B cell (primary cell): ENCODE measurements around the gene RNF217. TPM values are rescaled to one million over a fixed set of nuclear protein-coding genes. Genes with fewer than 3 reads are reported as not detected.

Experiments used
- ATAC-seq: fragments of 200-7000 bp; cut with Tn5 transposase; one replicate; pipeline ENCODE4 v1.10.0; 2021; ENCODE audit warnings: low read depth, mild to moderate bottlenecking, moderate number of reproducible peaks, moderate library complexity
- CTCF ChIA-PET: fragments of 350-600 bp; sonication (Branson Sonifier 250); formaldehyde crosslinking; loops from one replicate; lab custom pipeline; 2021; ENCODE audit warnings: antibody characterized with exemption, inconsistent platforms; lab: Charles Lee
- POLR2A ChIA-PET: fragments of 350-600 bp; sonication (Branson Sonifier 250); formaldehyde crosslinking; loops from one replicate; lab custom pipeline; 2021; ENCODE audit warnings: antibody characterized with exemption; lab: Charles Lee
- DNase-seq: peaks from one replicate; pipeline ENCODE4 v3.0.0; 2013
- H2AFZ ChIP-seq: 2 replicates; pipeline ENCODE4 v1.6.1; 2012; ENCODE audit warnings: mild to moderate bottlenecking, low read depth, low read length; ENCODE audit not compliant: insufficient read depth, poor library complexity, severe bottlenecking
- H3K27ac ChIP-seq, 2 donors: 1 replicate in 1 of 2; 2 replicates in 1 of 2; pipeline ENCODE4 v1.5.1; 2012 to 2013; ENCODE audit warnings: low read length in 2 of 2, mild to moderate bottlenecking in 2 of 2, moderate library complexity in 1 of 2
- H3K27me3 ChIP-seq, 4 experiments: fragments of 200-600 bp in 1 of 4; sonication (generic) in 1 of 4; replicated peaks in 1 of 4; 1 replicate in 2 of 4; 2 replicates in 2 of 4; pipeline versions ENCODE4 v1.6.1 to v1.7.0; 2013 to 2016; ENCODE audit warnings: low read length in 3 of 4, mild to moderate bottlenecking in 2 of 4, mixed read lengths in 1 of 4, moderate library complexity in 1 of 4; ENCODE audit not compliant: insufficient read depth in 4 of 4, control insufficient read depth in 3 of 4; ENCODE audit errors: control extremely low read depth in 1 of 4
- H3K36me3 ChIP-seq, 2 experiments: replicated peaks in 1 of 2; 1 replicate in 1 of 2; 2 replicates in 1 of 2; pipeline versions ENCODE4 v1.6.1 to v1.7.1; 2013; ENCODE audit warnings: low read length in 1 of 2; ENCODE audit not compliant: insufficient read depth in 2 of 2, control insufficient read depth in 1 of 2; ENCODE audit errors: control extremely low read depth in 1 of 2, extremely low read depth in 1 of 2
- H3K4me1 ChIP-seq, 2 donors: fragments of 200-600 bp in 1 of 2; sonication (generic) in 1 of 2; 1 replicate in 1 of 2; 2 replicates in 1 of 2; pipeline versions ENCODE4 v1.5.1 to v1.6.1; 2013 to 2017; ENCODE audit warnings: low read length in 2 of 2; ENCODE audit not compliant: control insufficient read depth in 2 of 2, insufficient read depth in 2 of 2
- H3K4me2 ChIP-seq: replicated peaks from 2 replicates; pipeline ENCODE3; 2012; ENCODE audit warnings: mild to moderate bottlenecking, low read depth, low read length; ENCODE audit not compliant: poor library complexity, severe bottlenecking
- H3K4me3 ChIP-seq, 5 experiments: fragments of 200-600 bp in 1 of 5; sonication (generic) in 1 of 5; 1 replicate in 3 of 5; 2 replicates in 2 of 5; pipeline versions ENCODE4 v1.5.1 to v1.7.0; 2011 to 2016; ENCODE audit warnings: low read length in 4 of 5, mild to moderate bottlenecking in 4 of 5, low read depth in 2 of 5, control low read depth in 1 of 5, moderate library complexity in 1 of 5; ENCODE audit not compliant: insufficient read depth in 1 of 5; ENCODE audit errors: control extremely low read depth in 1 of 5, extremely low read depth in 1 of 5
- H3K79me2 ChIP-seq: fragments of 200-600 bp; sonication (generic); one replicate; pipeline ENCODE4 v1.6.0; 2016; ENCODE audit warnings: low read length; ENCODE audit not compliant: control insufficient read depth, insufficient read depth
- H3K9ac ChIP-seq: fragments of 200-600 bp; sonication (generic); 2 replicates; pipeline ENCODE4 v1.6.1; 2017; ENCODE audit warnings: mild to moderate bottlenecking, low read length, moderate library complexity
- H3K9me3 ChIP-seq, 3 donors: one replicate each; pipeline versions ENCODE4 v1.6.1 to v1.7.1; 2013; ENCODE audit warnings: low read length in 2 of 3; ENCODE audit not compliant: control insufficient read depth in 2 of 3, insufficient read depth in 1 of 3; ENCODE audit errors: control extremely low read depth in 1 of 3
- H4K20me1 ChIP-seq: 2 replicates; pipeline ENCODE4 v1.6.0; 2012; ENCODE audit warnings: mild to moderate bottlenecking, low read length; ENCODE audit not compliant: insufficient read depth, control insufficient read depth, poor library complexity, severe bottlenecking
- H3K27ac Mint-ChIP-seq: one replicate; pipeline ENCODE4 v1.8.0; 2021; ENCODE audit warnings: mixed read lengths
- H3K27me3 Mint-ChIP-seq: one replicate; pipeline ENCODE4 v1.8.0; 2021; ENCODE audit warnings: mixed read lengths
- H3K4me1 Mint-ChIP-seq: one replicate; pipeline ENCODE4 v1.8.0; 2021; ENCODE audit warnings: mixed read lengths
- H3K4me3 Mint-ChIP-seq: one replicate; pipeline ENCODE4 v1.8.0; 2021; ENCODE audit warnings: mixed read lengths
- H3K9me3 Mint-ChIP-seq: one replicate; pipeline ENCODE4 v1.8.0; 2022; ENCODE audit warnings: mixed read lengths; ENCODE audit not compliant: insufficient read depth
- EZH2 ChIP-seq: IDR thresholded peaks from 2 replicates; pipeline ENCODE4 v1.6.1; 2012; ENCODE audit warnings: borderline replicate concordance, low read depth, mild to moderate bottlenecking, moderate library complexity, low read length; ENCODE audit not compliant: insufficient read depth, poor library complexity, severe bottlenecking
- WGBS: methylation state at CpG from one replicate; pipeline ENCODE4 v1.1.5; 2013; ENCODE audit warnings: missing lambda C conversion rate; ENCODE audit not compliant: insufficient coverage; 5-methylcytosine and 5-hydroxymethylcytosine counted together
- intact Hi-C: fragments of 100-400 bp; cut with micrococcal nuclease; formaldehyde crosslinking; loops from one replicate; pipeline ENCODE4 v1.10.0; 2022
- polyA plus RNA-seq: library from polyadenylated mRNA; depleted of rRNA; stranded (reverse); fragments of >200 nt; gene quantifications from 2 replicates; pipeline ENCODE4 v1.2.3, GENCODE V29; 2012
- total RNA-seq, 2 donors: library from RNA; stranded (reverse); fragments of 120-200 nt in 1 of 2; gene quantifications; 1 replicate in 1 of 2; 2 replicates in 1 of 2; pipeline versions ENCODE4 v1.2.3 to v1.2.4, GENCODE V29; 2013 to 2022
- TF ChIP-seq, protein P1 (sequence below): fragments of 200-600 bp; IDR thresholded peaks from one replicate; pipeline ENCODE4 v1.8.0; 2022; ENCODE audit warnings: antibody characterized with exemption, mild to moderate bottlenecking

Gene RNF217
- total and polyA plus RNA-seq, 2 donors (not counting 1 experiment from before 2014, with no cell fraction given), result 0.03 TPM; not detected in 1

DNA sequence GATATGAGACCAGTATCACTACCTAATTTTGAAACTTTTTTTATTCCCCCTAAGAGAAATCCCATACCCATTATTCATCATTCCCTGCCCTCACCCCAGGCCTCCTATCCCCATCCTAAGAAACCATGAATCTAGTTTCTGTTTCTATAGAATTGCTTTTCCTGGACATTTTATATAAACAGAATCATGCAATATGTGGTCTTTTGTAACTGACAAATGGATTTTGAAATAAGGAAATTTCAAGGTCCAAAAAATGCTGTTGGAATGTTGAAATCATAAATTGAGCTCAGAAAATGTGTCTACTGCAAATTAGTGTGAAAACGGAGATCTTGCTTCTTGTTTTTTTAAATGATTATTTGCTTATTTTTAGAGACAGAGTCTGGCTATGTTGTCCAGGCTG, 25.1 kb downstream of the RNF217 start:
- no peak for TF ChIP-seq EZH2
- TF ChIP-seq, protein P1, sequence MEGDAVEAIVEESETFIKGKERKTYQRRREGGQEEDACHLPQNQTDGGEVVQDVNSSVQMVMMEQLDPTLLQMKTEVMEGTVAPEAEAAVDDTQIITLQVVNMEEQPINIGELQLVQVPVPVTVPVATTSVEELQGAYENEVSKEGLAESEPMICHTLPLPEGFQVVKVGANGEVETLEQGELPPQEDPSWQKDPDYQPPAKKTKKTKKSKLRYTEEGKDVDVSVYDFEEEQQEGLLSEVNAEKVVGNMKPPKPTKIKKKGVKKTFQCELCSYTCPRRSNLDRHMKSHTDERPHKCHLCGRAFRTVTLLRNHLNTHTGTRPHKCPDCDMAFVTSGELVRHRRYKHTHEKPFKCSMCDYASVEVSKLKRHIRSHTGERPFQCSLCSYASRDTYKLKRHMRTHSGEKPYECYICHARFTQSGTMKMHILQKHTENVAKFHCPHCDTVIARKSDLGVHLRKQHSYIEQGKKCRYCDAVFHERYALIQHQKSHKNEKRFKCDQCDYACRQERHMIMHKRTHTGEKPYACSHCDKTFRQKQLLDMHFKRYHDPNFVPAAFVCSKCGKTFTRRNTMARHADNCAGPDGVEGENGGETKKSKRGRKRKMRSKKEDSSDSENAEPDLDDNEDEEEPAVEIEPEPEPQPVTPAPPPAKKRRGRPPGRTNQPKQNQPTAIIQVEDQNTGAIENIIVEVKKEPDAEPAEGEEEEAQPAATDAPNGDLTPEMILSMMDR, result no peak
- no peak overlapping the region for H3K27ac ChIP-seq
- ChIA-PET CTCF (no interaction called here), POLR2A (no interaction called here)
- H3K27me3 Mint-ChIP-seq, result no peaks in the 10 kb centered on the region
- H3K4me3 ChIP-seq, result no peak overlapping the region
- intact Hi-C loops, result no loop called here
- no peaks in the 10 kb centered on the region for H3K27me3 ChIP-seq
- no peaks in the 10 kb centered on the region for H4K20me1 ChIP-seq
- no peak overlapping the region for H3K27ac Mint-ChIP-seq
- no peaks in the 10 kb centered on the region for H3K36me3 ChIP-seq
- WGBS, result 80% methylated on average over 1 of the region's 1 CpG
- H3K9me3 ChIP-seq, result no peaks in the 10 kb centered on the region
- H3K4me1 ChIP-seq, result no peaks in the 10 kb centered on the region
- ATAC-seq (no peak), DNase-seq (no peak)
- H2AFZ ChIP-seq, result no peak overlapping the region
- no peak overlapping the region for H3K9ac ChIP-seq
- H3K79me2 ChIP-seq, result no peaks in the 10 kb centered on the region
- H3K4me3 Mint-ChIP-seq, result no peak overlapping the region
- H3K4me1 Mint-ChIP-seq, result no peaks in the 10 kb centered on the region
- H3K4me2 ChIP-seq, result no peak overlapping the region
- H3K9me3 Mint-ChIP-seq, result no peaks in the 10 kb centered on the region

DNA sequence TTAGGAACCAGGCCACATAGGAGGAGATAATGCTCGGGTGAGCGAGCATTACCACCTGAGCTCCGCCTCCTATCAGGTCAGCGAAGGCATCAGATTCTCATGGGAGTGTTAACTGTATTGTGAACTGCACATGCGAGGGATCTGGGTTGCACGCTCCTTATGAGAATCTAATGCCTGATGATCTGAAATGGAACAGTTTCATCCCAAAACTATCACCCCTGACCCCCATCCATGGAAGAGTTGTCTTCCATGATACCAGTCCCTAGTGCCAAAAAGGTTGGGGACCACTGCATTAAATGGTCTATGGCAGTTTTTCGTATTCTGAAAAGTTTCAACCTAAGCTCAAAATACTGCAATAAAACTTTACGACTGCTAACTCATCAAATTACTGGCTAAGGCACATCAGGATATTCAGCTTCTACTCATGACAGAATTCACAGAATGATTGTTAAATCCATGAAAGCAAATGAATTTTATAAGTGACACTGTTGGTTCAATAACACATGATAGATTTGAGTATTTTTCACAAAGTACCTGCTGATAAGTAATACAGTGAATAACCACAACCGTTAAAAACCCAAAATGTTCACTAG, 25.9 kb downstream of the RNF217 start:
- H3K4me3 Mint-ChIP-seq, result no peak overlapping the region
- 92% methylated on average over 4 of the region's 9 CpGs for WGBS
- ATAC-seq (no peak), DNase-seq (no peak)
- no peaks in the 10 kb centered on the region for H3K27me3 ChIP-seq
- H3K27ac ChIP-seq, result no peak overlapping the region
- no peak overlapping the region for H2AFZ ChIP-seq
- H3K4me3 ChIP-seq, result no peak overlapping the region
- H3K36me3 ChIP-seq, result no peaks in the 10 kb centered on the region
- no peak overlapping the region for H3K4me2 ChIP-seq
- H3K4me1 Mint-ChIP-seq, result no peaks in the 10 kb centered on the region
- no peak overlapping the region for H3K27ac Mint-ChIP-seq
- no peak overlapping the region for H3K9ac ChIP-seq
- H3K4me1 ChIP-seq, result no peaks in the 10 kb centered on the region
- no peaks in the 10 kb centered on the region for H3K27me3 Mint-ChIP-seq
- ChIA-PET POLR2A (no interaction called here), CTCF (no interaction called here)
- TF ChIP-seq, protein P1, result no peak
- no peak for TF ChIP-seq EZH2
- H4K20me1 ChIP-seq, result no peaks in the 10 kb centered on the region
- no peaks in the 10 kb centered on the region for H3K9me3 Mint-ChIP-seq
- H3K9me3 ChIP-seq, result no peaks in the 10 kb centered on the region
- intact Hi-C loops, result no loop called here
- H3K79me2 ChIP-seq, result no peaks in the 10 kb centered on the region
